Activated CD4-positive, alpha-beta memory T cell treated with anti-CD3 and anti-CD28 coated beads, Interleukin-2, amount 10 ng/mL, durations not matched to agents 7 days and 5 days (primary cell): ENCODE results near the gene GREB1L. TPM values are rescaled to one million over a fixed set of nuclear protein-coding genes. Genes with fewer than 3 reads are reported as not detected.

Experiments used
- CTCF ChIA-PET: fragments of 350-600 bp; sonication (Branson Sonifier 250); formaldehyde crosslinking; loops from one replicate; lab custom pipeline; 2021; ENCODE audit warnings: antibody characterized with exemption, inconsistent platforms; lab: Charles Lee
- POLR2A ChIA-PET: fragments of 350-600 bp; sonication (Branson Sonifier 250); formaldehyde crosslinking; loops from one replicate; lab custom pipeline; 2021; ENCODE audit warnings: antibody characterized with exemption; lab: Charles Lee
- DNase-seq: peaks from one replicate; pipeline ENCODE4 v3.0.0-alpha.2; 2020
- H3K27ac Mint-ChIP-seq: one replicate; pipeline ENCODE4 v1.8.0; 2021; ENCODE audit warnings: mild to moderate bottlenecking, mixed read lengths
- H3K27me3 Mint-ChIP-seq: one replicate; pipeline ENCODE4 v1.8.0; 2021; ENCODE audit warnings: mixed read lengths
- H3K36me3 Mint-ChIP-seq: one replicate; pipeline ENCODE4 v1.8.0; 2021; ENCODE audit warnings: low read depth, mixed read lengths
- H3K4me1 Mint-ChIP-seq: one replicate; pipeline ENCODE4 v1.8.0; 2021; ENCODE audit warnings: mixed read lengths
- H3K4me3 Mint-ChIP-seq: one replicate; pipeline ENCODE4 v1.8.0; 2021; ENCODE audit warnings: mild to moderate bottlenecking, mixed read lengths
- H3K9me3 Mint-ChIP-seq: one replicate; pipeline ENCODE4 v1.8.0; 2021; ENCODE audit warnings: mixed read lengths
- total RNA-seq, 2 experiments: library from RNA; stranded (reverse); gene quantifications; one replicate each; pipeline ENCODE4 v1.2.3, GENCODE V29; 2021

GREB1L gene
- total RNA-seq, 2 experiments from 2014 or later, result not detected

DNA sequence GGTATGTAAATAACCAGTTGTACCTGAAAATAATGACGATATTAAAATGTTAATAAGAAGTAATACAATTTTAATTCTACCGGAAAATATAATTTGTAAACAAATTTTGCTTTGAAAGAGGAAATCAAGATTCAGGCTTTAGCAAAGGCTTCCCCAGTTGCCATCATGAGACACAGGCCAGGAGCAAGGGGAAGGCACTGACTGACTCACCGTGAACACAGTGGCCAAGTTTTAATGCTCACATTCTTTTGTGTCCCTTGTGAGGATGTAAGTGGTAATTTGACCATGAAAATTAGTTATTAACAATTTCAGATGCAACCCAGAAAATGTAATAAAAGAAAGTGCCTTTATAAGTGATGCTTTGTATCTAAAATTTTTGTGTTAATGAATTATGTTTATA is 164.1 kb downstream of the GREB1L start:
- Mint-ChIP-seq H3K27me3 (peaks cover 9% of the 10 kb centered on the region), H3K4me1 (no peaks in the 10 kb centered on the region), H3K4me3 (no peak overlapping the region), H3K27ac (no peak overlapping the region), H3K36me3 (no peaks in the 10 kb centered on the region), H3K9me3 (no peaks in the 10 kb centered on the region)
- ChIA-PET CTCF (no interaction called here), POLR2A (no interaction called here)
- DNase-seq, result no peak

DNA sequence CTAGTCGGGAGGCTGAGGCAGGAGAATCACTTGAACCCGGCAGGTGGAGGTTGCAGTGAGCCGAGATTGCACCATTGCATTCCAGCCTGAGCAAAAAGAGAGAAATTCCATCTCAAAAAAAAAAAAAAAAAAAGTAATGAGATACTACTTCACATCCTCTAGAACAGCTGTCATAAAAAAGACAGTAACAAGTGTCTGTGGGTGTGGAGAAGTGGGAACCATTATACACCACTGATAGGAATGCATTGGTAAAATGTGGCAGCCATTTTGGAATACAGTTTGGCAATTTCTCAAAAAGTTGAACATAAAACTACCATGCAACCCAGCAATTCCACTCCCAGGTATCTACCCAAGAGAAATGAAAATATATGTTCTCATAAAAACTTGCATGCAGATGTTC is 166.6 kb downstream of the GREB1L start:
- Mint-ChIP-seq H3K4me3 (no peak overlapping the region), H3K27ac (no peak overlapping the region), H3K9me3 (no peaks in the 10 kb centered on the region), H3K4me1 (no peaks in the 10 kb centered on the region), H3K36me3 (no peaks in the 10 kb centered on the region), H3K27me3 (peaks cover 6% of the 10 kb centered on the region)
- POLR2A ChIA-PET, result no interaction called here
- CTCF ChIA-PET, result interaction anchor here (1.0 kb wide), 1 partner anchor 192 kb away, joined by 3 read pairs; the partner anchor contains the start of gene ESCO1
- DNase-seq, result no peak

DNA sequence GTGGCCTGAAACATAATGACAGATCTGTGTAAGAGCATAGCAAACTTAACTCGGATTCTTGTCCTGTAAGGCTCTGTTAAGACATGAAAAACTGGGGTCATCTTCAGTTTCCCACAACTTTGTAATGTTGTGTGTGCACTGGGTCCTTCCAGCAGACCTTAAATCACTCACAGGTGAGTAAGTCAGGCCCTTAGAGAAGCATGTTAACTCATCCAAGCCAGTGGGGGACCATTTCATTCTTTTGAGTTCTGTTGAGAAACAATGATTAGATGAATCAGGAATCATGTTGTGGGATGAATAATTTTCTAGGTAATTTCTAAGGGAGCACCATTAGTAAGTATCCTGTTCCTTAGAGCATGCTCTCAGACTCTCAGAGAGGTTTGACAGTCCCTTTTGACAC is 191.4 kb downstream of the GREB1L start:
- Mint-ChIP-seq H3K9me3 (no peaks in the 10 kb centered on the region), H3K4me1 (no peaks in the 10 kb centered on the region), H3K27ac (no peak overlapping the region), H3K4me3 (no peak overlapping the region), H3K36me3 (no peaks in the 10 kb centered on the region), H3K27me3 (peaks cover 8% of the 10 kb centered on the region)
- DNase-seq, result no peak
- CTCF ChIA-PET, result no interaction called here
- POLR2A ChIA-PET, result no interaction called here

DNA sequence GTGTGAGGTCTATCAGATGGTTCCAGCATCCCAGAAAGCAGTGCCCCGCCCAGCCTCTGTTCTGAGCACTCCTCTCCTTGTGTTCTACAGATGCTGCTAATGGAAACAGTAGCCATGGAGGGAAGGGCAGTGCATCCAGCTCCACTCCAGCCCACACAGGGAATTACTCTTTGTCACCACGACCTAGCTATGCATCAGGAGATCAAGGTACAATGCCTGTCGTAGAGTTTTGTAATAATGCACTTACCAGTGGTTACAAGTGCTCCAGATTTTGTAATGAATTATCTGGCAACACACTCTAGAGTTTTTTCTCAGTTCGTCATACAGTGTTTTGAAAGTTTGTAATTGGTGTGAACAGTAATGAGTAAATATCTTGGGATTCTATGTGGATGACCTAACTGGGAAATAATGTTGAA is 197.4 kb downstream of the GREB1L start:
- H3K27me3 Mint-ChIP-seq, result peaks cover 29% of the 10 kb centered on the region
- no peak overlapping the region for H3K27ac Mint-ChIP-seq
- no peaks in the 10 kb centered on the region for H3K36me3 Mint-ChIP-seq
- ChIA-PET CTCF (interaction anchor here (0.6 kb wide), 1 partner anchor 407 kb away, joined by 3 read pairs; no protein-coding TSS in a partner anchor), POLR2A (no interaction called here)
- H3K9me3 Mint-ChIP-seq, result no peaks in the 10 kb centered on the region
- DNase-seq, result no peak
- H3K4me3 Mint-ChIP-seq, result no peak overlapping the region
- H3K4me1 Mint-ChIP-seq, result no peaks in the 10 kb centered on the region

DNA sequence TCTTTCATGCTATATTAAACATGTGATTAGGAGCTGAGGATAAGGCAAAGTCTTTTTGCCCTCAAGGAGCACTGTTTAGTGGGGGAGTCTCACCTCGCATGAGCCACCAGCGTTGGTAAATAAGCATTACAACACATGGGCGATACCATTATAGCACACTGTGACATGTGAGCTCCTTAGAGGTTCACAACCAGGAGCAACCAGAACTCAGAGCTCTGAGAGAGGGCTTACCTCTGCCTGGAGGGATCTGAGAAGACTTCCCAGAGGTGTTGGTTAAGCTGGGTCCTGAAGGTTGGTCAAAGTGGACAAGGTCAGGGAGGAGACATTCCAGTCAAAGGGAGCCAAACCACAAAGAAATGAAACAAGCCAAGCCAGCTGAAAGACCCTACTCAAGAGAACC is 199.6 kb downstream of the GREB1L start:
- Mint-ChIP-seq H3K27me3 (peaks cover 21% of the 10 kb centered on the region), H3K4me1 (no peaks in the 10 kb centered on the region), H3K4me3 (no peak overlapping the region), H3K36me3 (no peaks in the 10 kb centered on the region), H3K27ac (no peak overlapping the region), H3K9me3 (no peaks in the 10 kb centered on the region)
- no peak for DNase-seq
- POLR2A ChIA-PET, result no interaction called here
- CTCF ChIA-PET, result interaction anchor here (1.4 kb wide), 1 partner anchor 9 kb away, joined by 7 read pairs; no protein-coding TSS in a partner anchor

DNA sequence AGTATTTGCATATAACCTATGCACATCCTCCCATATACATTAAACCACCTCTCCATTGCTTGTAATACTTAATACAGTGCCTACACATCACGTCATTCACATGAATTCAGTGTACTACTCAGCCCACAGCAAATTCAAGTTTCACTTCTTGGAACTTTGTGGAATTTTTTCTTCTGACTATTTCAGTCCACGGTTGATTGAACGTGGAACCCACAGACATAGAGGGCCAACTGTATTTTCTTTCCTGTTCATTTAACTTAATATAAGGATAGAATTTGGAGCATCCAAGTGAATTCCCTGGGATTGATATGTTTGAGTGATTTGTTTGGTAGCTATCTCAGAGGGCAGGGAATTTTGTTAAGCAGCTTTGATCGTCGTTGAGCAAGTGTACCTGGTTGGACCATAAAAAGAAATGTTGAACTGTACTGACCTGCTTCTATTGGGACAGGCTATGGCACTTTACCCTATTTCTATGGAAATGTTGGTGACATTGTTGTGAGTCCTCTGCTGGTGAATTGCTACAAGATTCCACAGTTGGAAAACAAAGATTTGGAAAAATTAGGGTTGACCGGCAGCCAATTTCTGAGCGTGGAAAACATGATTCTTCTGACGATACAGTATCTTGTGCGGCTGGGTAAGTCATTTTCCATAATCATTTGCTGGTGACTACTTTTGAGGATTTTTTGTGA is 201.9 kb downstream of the GREB1L start:
- H3K4me3 Mint-ChIP-seq, result no peak overlapping the region
- DNase-seq, result no peak
- no peaks in the 10 kb centered on the region for H3K9me3 Mint-ChIP-seq
- peaks cover 25% of the 10 kb centered on the region for H3K27me3 Mint-ChIP-seq
- no peak overlapping the region for H3K27ac Mint-ChIP-seq
- POLR2A ChIA-PET, result no interaction called here
- no peaks in the 10 kb centered on the region for H3K4me1 Mint-ChIP-seq
- no peaks in the 10 kb centered on the region for H3K36me3 Mint-ChIP-seq
- CTCF ChIA-PET, result interaction anchor here (1.4 to 2.4 kb wide), 2 partner anchors 13 to 249 kb away, joined by 3 to 11 read pairs; no protein-coding TSS in a partner anchor

DNA sequence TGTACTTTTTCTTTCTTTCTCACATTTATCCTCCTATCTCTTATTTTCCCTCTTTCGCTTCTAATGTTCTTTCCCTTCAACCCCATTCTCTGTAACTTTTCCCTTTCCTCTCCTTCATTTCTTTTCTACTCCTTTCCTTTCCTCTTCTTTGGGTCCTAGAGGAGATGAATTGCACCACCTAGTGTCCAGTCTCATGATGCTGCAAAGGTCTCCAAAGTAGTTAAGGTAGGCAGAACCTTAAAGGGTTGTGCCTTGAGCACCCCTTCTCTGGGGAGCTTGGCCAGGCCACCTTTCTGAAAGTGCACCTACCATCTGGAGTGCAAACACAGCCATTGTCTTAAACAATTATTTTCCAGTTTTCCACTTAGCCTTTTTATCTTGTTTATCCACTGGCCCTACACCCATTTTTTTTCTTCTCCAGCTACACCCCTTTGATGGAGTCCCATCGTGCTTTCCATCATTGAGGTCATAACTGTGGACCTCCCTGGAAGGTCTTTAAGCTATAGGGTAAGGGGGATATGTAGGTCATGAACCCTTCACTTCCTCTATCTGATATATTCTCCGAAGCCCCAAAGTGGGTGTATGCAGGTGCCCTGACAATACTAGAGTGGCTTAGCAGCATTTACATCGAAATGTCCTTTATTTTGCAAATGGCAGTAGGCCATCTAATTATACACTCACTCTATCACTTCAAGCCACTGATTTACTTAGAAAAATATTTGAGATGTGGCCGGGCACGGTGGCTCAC is 202.6 kb downstream of the GREB1L start:
- Mint-ChIP-seq H3K4me3 (no peak overlapping the region), H3K9me3 (no peaks in the 10 kb centered on the region), H3K36me3 (no peaks in the 10 kb centered on the region), H3K27me3 (peaks cover 25% of the 10 kb centered on the region), H3K4me1 (no peaks in the 10 kb centered on the region), H3K27ac (no peak overlapping the region)
- ChIA-PET CTCF (interaction anchor here (0.5 to 2.4 kb wide), 4 partner anchors 12 to 614 kb away, joined by 3 to 11 read pairs (median 3); no protein-coding TSS in a partner anchor), POLR2A (no interaction called here)
- DNase-seq, result no peak

DNA sequence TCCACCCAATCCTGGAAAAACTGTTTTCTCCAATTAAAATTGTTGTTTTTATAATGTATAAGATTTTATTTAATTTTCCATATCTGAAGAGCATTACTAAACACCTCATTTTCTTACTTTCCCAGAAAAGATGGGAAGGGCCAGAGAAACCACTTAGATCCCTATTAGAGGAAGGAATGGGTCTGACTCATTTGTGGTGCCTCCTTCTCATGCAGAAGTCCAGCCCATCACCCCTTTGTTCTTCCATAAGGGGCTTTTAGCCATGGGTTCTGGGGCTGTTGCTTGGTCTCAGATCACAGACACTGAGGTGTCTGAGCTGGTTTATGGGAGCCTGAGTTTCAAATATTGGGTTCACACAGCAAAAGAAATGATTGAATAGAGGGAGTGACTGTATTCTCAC is 206.3 kb downstream of the GREB1L start:
- Mint-ChIP-seq H3K36me3 (no peaks in the 10 kb centered on the region), H3K4me3 (no peak overlapping the region), H3K27me3 (peaks cover 23% of the 10 kb centered on the region), H3K27ac (no peak overlapping the region), H3K4me1 (no peaks in the 10 kb centered on the region), H3K9me3 (no peaks in the 10 kb centered on the region)
- ChIA-PET POLR2A (no interaction called here), CTCF (no interaction called here)
- DNase-seq, result no peak

DNA sequence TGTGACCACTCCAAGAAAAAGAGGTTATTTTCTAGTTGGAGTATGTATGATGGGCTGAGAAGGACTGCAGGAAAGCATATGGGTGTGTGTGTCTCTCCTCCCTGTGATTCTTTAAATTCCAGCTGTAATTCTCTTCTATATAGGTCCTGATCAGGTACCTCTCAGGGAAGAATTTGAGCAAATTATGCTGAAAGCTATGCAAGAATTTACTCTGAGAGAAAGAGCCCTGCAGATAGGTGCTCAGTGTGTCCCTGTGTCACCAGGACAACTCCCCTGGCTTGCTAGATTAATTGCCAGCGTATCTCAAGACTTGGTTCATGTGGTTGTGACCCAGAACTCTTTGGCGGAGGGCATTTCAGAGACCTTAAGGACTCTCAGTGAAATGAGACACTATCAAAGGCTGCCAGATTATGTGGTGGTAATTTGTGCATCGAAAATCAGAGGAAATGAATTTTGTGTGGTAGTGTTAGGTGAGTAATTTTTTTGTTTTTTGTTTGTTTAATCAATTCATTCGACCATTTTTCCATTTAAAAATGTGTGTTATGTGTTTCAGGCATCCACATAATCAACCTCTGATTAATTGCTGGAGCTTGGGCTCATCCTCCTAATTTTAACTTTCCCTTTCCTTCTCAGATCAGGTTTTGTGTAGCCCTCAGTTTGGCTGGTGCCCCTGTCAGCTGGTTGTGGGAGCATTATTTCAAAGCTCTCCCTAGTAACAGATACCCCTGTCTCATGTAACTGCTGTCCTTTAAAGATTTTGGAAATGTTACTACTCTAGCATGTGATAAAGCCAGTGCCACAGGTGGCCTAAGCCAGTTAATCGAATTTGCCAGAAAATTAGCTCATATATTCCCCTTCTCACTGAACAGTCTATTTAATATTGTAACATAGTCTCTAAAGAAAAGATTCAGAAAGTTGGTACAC is 207.6 kb downstream of the GREB1L start:
- H3K27ac Mint-ChIP-seq, result no peak overlapping the region
- DNase-seq, result no peak
- POLR2A ChIA-PET, result no interaction called here
- H3K36me3 Mint-ChIP-seq, result no peaks in the 10 kb centered on the region
- no peaks in the 10 kb centered on the region for H3K4me1 Mint-ChIP-seq
- no peak overlapping the region for H3K4me3 Mint-ChIP-seq
- H3K9me3 Mint-ChIP-seq, result no peaks in the 10 kb centered on the region
- CTCF ChIA-PET, result no interaction called here
- peaks cover 19% of the 10 kb centered on the region for H3K27me3 Mint-ChIP-seq

DNA sequence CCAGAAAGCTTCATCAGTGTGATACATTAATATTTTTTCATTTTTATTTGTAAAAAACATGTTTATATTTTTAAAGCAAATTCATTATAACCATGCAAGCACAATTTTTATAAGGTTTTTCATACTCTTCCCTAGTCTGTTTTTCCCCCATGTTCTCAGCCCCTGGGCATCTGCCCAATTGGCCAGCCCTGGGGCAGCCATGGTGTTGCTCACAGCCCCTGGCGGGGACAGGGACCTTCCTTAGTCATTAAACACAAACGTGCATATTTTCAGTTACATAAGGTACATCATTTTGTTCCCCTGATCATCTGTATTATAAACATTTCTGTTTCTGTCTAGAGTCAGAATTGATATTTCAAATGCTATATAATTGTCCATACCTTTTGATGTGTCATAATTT is 208.5 kb downstream of the GREB1L start:
- ChIA-PET POLR2A (no interaction called here), CTCF (interaction anchor here (1.4 to 1.5 kb wide), 2 partner anchors 8 to 255 kb away, joined by 7 read pairs; no protein-coding TSS in a partner anchor)
- Mint-ChIP-seq H3K4me3 (no peak overlapping the region), H3K9me3 (no peaks in the 10 kb centered on the region), H3K27me3 (peaks cover 19% of the 10 kb centered on the region), H3K4me1 (no peaks in the 10 kb centered on the region), H3K36me3 (no peaks in the 10 kb centered on the region), H3K27ac (no peak overlapping the region)
- no peak for DNase-seq

DNA sequence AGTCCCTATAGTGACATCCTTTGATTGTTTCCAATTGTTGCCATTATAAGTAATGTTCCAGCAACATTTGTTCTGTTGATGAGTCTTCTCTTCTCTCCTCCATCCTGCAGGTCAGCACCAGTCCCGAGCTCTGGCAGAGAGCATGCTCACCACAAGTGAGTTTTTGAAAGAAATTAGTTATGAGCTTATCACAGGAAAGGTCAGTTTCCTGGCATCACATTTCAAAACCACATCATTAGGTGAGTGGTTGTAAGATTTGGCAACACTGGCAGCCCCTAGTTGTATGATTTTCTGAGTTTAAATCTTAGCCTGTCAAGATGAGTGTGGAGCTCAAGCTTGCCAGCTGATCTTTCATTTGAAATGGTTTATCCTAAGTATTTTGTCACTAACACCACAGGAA is 208.9 kb downstream of the GREB1L start:
- no peaks in the 10 kb centered on the region for H3K36me3 Mint-ChIP-seq
- H3K27ac Mint-ChIP-seq, result no peak overlapping the region
- peaks cover 19% of the 10 kb centered on the region for H3K27me3 Mint-ChIP-seq
- H3K4me3 Mint-ChIP-seq, result no peak overlapping the region
- DNase-seq, result no peak
- POLR2A ChIA-PET, result no interaction called here
- H3K4me1 Mint-ChIP-seq, result no peaks in the 10 kb centered on the region
- no peaks in the 10 kb centered on the region for H3K9me3 Mint-ChIP-seq
- CTCF ChIA-PET, result interaction anchor here (0.8 to 1.5 kb wide), 3 partner anchors 9 to 256 kb away, joined by 3 to 7 read pairs (median 7); no protein-coding TSS in a partner anchor

DNA sequence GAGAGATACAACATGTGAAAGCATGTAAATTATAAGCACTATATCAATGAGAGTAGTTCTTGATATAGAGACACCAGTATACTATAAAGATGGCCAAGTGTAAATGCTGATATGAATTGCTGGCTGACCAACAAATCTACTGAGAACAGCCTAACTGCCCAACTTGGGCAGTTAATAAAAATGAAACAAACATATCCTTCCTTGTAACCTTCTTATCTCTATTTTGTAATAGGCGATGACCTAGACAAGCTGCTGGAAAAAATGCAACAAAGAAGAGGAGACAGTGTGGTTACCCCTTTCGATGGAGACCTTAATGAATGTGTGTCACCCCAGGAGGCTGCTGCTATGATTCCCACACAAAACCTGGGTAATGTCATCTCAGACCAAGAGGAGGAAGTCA is 209.8 kb downstream of the GREB1L start:
- Mint-ChIP-seq H3K4me1 (no peaks in the 10 kb centered on the region), H3K36me3 (no peaks in the 10 kb centered on the region), H3K27me3 (peaks cover 19% of the 10 kb centered on the region), H3K27ac (no peak overlapping the region), H3K4me3 (no peak overlapping the region), H3K9me3 (no peaks in the 10 kb centered on the region)
- DNase-seq, result no peak
- CTCF ChIA-PET, result interaction anchor here (1.4 to 1.5 kb wide), 2 partner anchors 10 to 256 kb away, joined by 7 read pairs; no protein-coding TSS in a partner anchor
- POLR2A ChIA-PET, result no interaction called here
